Parathyroid adenoma (tissue), 2 donors: ENCODE results near the gene CPVL.

ENCODE experiments used
- H2AFZ ChIP-seq: fragments of 300-600 bp; sonication (generic); one replicate; pipeline ENCODE4 v1.7.0; 2017; ENCODE audit warnings: antibody characterized with exemption, mild to moderate bottlenecking
- H3K27ac ChIP-seq: fragments of 300-600 bp; sonication (generic); one replicate; pipeline ENCODE4 v1.7.0; 2017
- H3K27me3 ChIP-seq: fragments of 300-600 bp; sonication (generic); one replicate; pipeline ENCODE4 v1.7.0; 2017; ENCODE audit warnings: low read length; ENCODE audit not compliant: control insufficient read depth, insufficient read depth
- H3K36me3 ChIP-seq: fragments of 300-600 bp; sonication (generic); one replicate; pipeline ENCODE4 v1.7.0; 2017; ENCODE audit warnings: low read length; ENCODE audit not compliant: control insufficient read depth, insufficient read depth
- H3K4me1 ChIP-seq: fragments of 300-600 bp; sonication (generic); one replicate; pipeline ENCODE4 v1.7.0; 2017; ENCODE audit warnings: control low read depth
- H3K4me2 ChIP-seq: fragments of 300-600 bp; sonication (generic); one replicate; pipeline ENCODE4 v1.7.0; 2017; ENCODE audit warnings: low read length
- H3K4me3 ChIP-seq: fragments of 300-600 bp; sonication (generic); one replicate; pipeline ENCODE4 v1.7.0; 2017; ENCODE audit warnings: low read depth, low read length
- H3K79me2 ChIP-seq: fragments of 300-600 bp; sonication (generic); one replicate; pipeline ENCODE4 v1.7.0; 2017; ENCODE audit warnings: control low read depth
- H3K9ac ChIP-seq: fragments of 300-600 bp; sonication (generic); one replicate; pipeline ENCODE4 v1.7.0; 2017; ENCODE audit warnings: mild to moderate bottlenecking
- H3K9me3 ChIP-seq: fragments of 300-600 bp; sonication (generic); one replicate; pipeline ENCODE4 v1.7.0; 2017; ENCODE audit warnings: low read length; ENCODE audit not compliant: control insufficient read depth
- TF ChIP-seq, protein P1 (sequence below): fragments of 300-600 bp; sonication (generic); IDR thresholded peaks from one replicate; pipeline ENCODE4 v1.7.0; 2017; ENCODE audit warnings: antibody characterized with exemption, mild to moderate bottlenecking
- donor health status: primary hyperparathyroidism.

Gene CPVL

GRCh38 chr7:29077854-29078253 lies 68.5 kb downstream of the CPVL start:
- no peak overlapping the region for H3K4me2 ChIP-seq
- no peak overlapping the region for H3K4me3 ChIP-seq
- no peaks in the 10 kb centered on the region for H3K27me3 ChIP-seq
- no peaks in the 10 kb centered on the region for H3K9me3 ChIP-seq
- no peak overlapping the region for H2AFZ ChIP-seq
- TF ChIP-seq, protein P1, sequence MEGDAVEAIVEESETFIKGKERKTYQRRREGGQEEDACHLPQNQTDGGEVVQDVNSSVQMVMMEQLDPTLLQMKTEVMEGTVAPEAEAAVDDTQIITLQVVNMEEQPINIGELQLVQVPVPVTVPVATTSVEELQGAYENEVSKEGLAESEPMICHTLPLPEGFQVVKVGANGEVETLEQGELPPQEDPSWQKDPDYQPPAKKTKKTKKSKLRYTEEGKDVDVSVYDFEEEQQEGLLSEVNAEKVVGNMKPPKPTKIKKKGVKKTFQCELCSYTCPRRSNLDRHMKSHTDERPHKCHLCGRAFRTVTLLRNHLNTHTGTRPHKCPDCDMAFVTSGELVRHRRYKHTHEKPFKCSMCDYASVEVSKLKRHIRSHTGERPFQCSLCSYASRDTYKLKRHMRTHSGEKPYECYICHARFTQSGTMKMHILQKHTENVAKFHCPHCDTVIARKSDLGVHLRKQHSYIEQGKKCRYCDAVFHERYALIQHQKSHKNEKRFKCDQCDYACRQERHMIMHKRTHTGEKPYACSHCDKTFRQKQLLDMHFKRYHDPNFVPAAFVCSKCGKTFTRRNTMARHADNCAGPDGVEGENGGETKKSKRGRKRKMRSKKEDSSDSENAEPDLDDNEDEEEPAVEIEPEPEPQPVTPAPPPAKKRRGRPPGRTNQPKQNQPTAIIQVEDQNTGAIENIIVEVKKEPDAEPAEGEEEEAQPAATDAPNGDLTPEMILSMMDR: no peak
- H3K27ac ChIP-seq: no peak overlapping the region
- no peaks in the 10 kb centered on the region for H3K79me2 ChIP-seq
- no peak overlapping the region for H3K9ac ChIP-seq
- H3K36me3 ChIP-seq: no peaks in the 10 kb centered on the region
- H3K4me1 ChIP-seq: no peaks in the 10 kb centered on the region

DNA sequence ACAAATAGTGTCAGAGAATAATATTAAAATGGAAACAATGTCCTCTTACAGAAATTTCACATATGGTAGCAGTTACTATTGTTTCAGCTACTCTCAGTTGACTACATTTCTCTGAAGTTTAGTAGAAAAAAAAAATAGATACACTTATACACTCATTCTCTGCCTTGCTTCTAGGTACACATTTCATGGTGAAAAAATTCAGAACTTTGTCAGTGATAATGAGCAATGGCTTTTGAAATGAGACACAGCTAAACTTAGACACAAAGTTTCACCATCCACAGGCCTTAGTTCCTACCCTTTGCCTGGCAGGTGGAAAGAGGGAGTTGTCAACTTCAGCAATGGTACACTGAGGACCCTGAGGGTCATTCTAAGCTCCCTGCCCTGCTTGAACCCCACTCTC lies 69.2 kb downstream of the CPVL start:
- no peaks in the 10 kb centered on the region for H3K79me2 ChIP-seq
- no peak overlapping the region for H3K9ac ChIP-seq
- H3K27ac ChIP-seq: no peak overlapping the region
- no peak overlapping the region for H2AFZ ChIP-seq
- H3K9me3 ChIP-seq: no peaks in the 10 kb centered on the region
- H3K36me3 ChIP-seq: no peaks in the 10 kb centered on the region
- TF ChIP-seq, protein P1: no peak
- H3K4me2 ChIP-seq: no peak overlapping the region
- no peaks in the 10 kb centered on the region for H3K4me1 ChIP-seq
- no peaks in the 10 kb centered on the region for H3K27me3 ChIP-seq
- H3K4me3 ChIP-seq: no peak overlapping the region

DNA sequence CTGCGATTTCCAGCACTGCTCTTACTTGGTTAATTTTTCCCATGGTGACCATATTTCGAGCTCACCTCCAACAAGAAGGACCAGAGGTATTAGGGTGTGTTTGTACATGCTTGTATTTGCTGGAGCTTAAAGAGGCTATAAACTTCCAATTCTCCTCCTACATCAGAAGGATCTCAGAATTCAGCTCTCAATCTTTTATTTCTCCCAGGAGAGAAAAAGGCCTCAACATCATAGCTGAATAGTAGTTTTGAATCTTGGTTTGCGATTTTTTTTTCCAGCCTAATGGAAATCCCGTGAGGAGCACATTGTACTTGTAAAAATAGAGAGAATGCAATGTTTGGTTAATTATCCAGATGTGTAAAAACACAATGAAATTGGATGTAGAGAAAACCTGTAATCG lies 69.7 kb downstream of the CPVL start:
- no peak overlapping the region for H3K9ac ChIP-seq
- H3K27ac ChIP-seq: no peak overlapping the region
- H3K4me2 ChIP-seq: no peak overlapping the region
- H2AFZ ChIP-seq: no peak overlapping the region
- H3K9me3 ChIP-seq: no peaks in the 10 kb centered on the region
- H3K79me2 ChIP-seq: no peaks in the 10 kb centered on the region
- no peak overlapping the region for H3K4me3 ChIP-seq
- no peaks in the 10 kb centered on the region for H3K36me3 ChIP-seq
- TF ChIP-seq, protein P1: no peak
- H3K4me1 ChIP-seq: no peaks in the 10 kb centered on the region
- H3K27me3 ChIP-seq: no peaks in the 10 kb centered on the region

DNA sequence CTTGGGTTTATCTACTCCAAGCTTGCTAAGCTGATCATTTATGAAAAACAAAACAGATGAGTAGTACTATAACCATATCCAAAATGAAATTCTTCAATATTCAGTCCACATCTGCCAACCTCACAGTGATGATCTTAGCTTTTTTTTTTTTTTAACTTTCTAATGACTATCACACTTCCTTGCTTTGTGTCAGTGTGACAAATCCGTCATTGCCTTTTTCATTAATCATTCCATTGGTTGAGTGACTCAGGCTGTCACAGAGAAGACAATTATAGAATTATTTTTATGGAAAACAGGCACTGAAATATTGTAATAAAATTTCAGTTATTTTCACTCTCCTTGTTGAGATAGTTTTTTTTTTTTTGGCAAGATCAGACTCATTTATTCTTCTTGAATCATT lies 70.7 kb downstream of the CPVL start:
- H3K27me3 ChIP-seq: no peaks in the 10 kb centered on the region
- no peaks in the 10 kb centered on the region for H3K9me3 ChIP-seq
- H3K4me2 ChIP-seq: no peak overlapping the region
- no peak overlapping the region for H2AFZ ChIP-seq
- TF ChIP-seq, protein P1: no peak
- no peaks in the 10 kb centered on the region for H3K4me1 ChIP-seq
- H3K36me3 ChIP-seq: no peaks in the 10 kb centered on the region
- no peak overlapping the region for H3K27ac ChIP-seq
- no peak overlapping the region for H3K4me3 ChIP-seq
- no peak overlapping the region for H3K9ac ChIP-seq
- no peaks in the 10 kb centered on the region for H3K79me2 ChIP-seq

DNA sequence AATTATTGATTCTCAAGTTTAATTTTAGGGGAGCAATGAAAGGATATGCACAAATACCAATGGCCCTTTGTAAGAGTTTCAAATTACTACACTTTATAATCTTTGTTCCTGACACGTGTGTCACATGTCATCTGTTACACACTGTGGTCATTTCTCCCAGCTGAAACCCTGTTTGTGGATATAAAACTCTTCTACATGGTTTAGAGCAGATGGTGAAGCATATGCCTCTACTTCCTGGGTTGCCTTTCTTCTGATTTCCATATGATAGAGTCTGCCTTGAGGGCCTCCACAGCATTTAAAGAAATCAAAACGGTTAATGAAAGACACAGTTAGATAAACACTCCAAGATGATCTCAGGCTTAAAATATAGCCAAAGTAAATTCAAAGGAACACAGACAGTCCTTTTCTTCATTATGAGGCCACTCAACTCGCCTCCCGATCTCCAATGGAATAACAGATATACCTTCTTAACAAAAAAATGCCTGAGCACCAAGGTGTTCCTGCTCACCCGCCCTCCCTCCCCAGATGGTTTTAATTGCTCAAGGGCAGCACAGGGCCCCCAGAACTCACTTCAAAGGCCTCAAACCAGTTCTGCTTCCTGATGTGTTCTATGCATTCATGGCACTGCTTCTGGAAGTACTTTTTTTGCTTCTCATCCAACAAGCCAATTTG lies 75.0 kb downstream of the CPVL start:
- no peak overlapping the region for H3K27ac ChIP-seq
- no peaks in the 10 kb centered on the region for H3K79me2 ChIP-seq
- TF ChIP-seq, protein P1: no peak

More for the DNA sequence above, 75.0 kb downstream of the CPVL start:
- no peaks in the 10 kb centered on the region for H3K27me3 ChIP-seq
- H3K4me2 ChIP-seq: no peak overlapping the region
- H3K4me3 ChIP-seq: no peak overlapping the region
- no peak overlapping the region for H3K9ac ChIP-seq
- no peaks in the 10 kb centered on the region for H3K36me3 ChIP-seq
- no peak overlapping the region for H2AFZ ChIP-seq
- H3K4me1 ChIP-seq: no peaks in the 10 kb centered on the region
- H3K9me3 ChIP-seq: no peaks in the 10 kb centered on the region
